GM21529 (cell line): ENCODE data around the gene MUC12.
"Not testable (repeated sequence)": the region's sequence is repeated elsewhere in the genome, so short reads cannot be mapped to it uniquely, and the experiment has no call there.

Experiments used
- ATAC-seq: cut with Tn5 transposase; IDR thresholded peaks from one replicate; pipeline ENCODE4 v1.9.1; 2021; ENCODE audit not compliant: unreplicated experiment

Gene MUC12

DNA sequence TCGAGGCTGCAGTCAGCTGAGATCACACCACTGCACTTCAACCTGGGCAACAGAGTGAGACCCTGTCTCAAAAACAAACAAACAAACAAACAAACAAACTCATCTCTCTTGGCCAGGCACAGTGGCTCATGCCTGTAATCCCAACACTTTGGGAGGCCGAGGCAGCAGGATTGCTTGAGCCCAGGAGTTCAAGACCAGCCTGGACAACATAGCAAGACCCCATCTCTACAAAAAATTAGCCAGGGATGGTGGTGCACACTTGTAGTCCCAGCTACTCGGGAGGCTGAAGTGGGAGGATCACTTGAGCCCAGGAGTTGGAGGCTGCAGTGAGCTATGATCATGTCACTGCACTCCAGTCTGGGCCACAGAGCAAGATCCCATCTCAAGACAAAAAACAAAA, 95.8 kb downstream of the MUC12 start:
- ATAC-seq: not testable (repeated sequence)

DNA sequence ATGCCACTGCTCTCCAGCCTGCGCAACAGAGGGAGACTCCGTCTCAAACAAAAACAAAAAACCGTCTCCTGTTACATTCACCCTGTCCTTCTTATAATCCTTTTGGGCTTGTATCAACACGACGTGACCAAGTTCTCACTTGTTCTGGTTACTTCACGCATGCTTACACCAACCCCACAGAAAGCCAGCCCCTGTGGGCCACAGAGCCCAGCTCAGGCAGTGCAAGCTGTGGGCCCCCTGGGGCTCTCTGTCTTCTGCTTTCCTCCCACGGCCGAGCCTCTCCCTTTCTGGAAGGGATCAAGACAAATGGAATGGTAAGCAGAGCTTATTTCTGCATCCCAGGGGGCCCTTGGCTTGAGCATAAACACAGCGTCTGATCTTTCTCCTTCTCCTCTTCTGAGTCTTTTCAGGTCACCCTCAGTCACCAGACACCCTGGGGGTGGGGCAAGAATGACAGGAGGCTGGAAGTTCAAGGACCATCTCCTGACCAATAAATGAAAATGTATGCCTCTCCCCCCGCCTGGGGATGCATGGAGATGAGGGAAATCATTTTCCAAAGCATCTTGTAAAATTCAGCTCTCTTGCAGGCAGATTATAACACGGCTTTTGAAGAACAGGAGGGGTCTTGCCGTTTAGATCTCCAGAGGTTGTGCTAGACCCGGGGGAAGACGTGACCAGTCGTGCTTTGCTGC, 96.9 kb downstream of the MUC12 start:
- no peak for ATAC-seq

DNA sequence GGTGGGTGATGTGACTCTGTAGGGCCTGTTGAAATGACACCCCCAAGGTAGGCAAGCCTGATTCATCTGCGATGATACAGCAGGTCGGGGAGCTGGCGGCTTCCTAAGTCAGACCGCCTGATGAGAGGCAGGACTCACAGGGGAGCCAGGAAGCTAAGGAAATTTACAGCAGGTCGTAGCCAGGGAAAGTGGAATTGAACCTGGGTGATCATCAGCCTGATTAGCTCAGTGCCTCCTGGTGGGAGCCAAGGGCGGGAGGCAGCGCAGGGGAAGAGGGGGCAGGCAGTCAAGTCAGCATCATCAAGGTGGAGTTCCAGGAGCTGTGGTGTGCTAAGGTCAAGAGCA, 97.4 kb downstream of the MUC12 start:
- no peak for ATAC-seq

DNA sequence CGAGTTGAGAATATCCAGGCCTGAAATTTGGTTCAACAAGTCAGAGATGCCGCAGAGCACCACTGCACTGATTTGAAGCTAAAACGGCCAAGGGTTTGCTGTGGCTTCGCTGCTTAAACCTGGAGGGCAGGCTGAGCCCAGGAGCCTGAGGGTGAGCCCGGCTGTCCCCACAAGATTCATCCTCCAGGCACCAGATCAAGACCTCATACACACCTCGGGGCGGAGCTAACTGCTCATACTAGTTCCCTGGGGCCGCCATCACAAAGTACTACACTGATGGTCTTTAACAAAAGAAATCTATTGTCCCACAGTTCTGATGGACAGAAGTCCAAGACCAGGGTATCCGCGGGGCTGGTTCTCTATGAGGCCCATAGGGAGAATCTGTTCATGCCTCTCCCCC, 99.0 kb downstream of the MUC12 start:
- ATAC-seq: no peak
